Myocyte (in vitro differentiated cells): Measurements from ENCODE around the gene OGDH. TPM values are rescaled to one million over a fixed set of nuclear protein-coding genes. Genes with fewer than 3 reads are reported as not detected.

Source experiments
- total RNA-seq: library from RNA; depleted of rRNA; stranded (reverse); fragments of >200 nt; gene quantifications from 2 replicates; pipeline ENCODE4 v1.2.3, GENCODE V29; 2014

The OGDH gene
- total RNA-seq, 1 donor from 2014 or later: 183 TPM

Other genes starting within 250 kb of the OGDH start
- 84.3 and 101 TPM in 2 replicates for gene NUDCD3, start 116.0 kb upstream of the OGDH start, total RNA-seq
- not detected in 2 replicates for gene NPC1L1, start 65.3 kb upstream of the OGDH start, total RNA-seq
- 118 and 123 TPM in 2 replicates for gene DDX56, start 32.7 kb upstream of the OGDH start, total RNA-seq
- gene TMED4, start 24.4 kb upstream of the OGDH start, total RNA-seq: 338 and 363 TPM in 2 replicates
- 14.7 and 21.8 TPM in 2 replicates for gene ZMIZ2, start 142.2 kb downstream of the OGDH start, total RNA-seq
- gene PPIA, start 190.1 kb downstream of the OGDH start, total RNA-seq: 2,394 and 2,622 TPM in 2 replicates
- 232 and 296 TPM in 2 replicates for gene H2AZ2, start 241.5 kb downstream of the OGDH start, total RNA-seq